ENCODE data around the gene BRSK2.

The BRSK2 gene

GRCh38 chr11:1393038-1393710 lies 3.4 kb downstream of the BRSK2 start:
- no peak for FAIRE-seq
- DNase-seq (ENCODE audit: extremely low spot score, insufficient read length, low read depth) = no peak

- no peak for DNase-seq (ENCODE audit: extremely low spot score, insufficient read length, low read depth)
- no peak for FAIRE-seq
Observed at GRCh38 chr11:1394936-1395772, 5.4 kb downstream of the BRSK2 start.

- FAIRE-seq (no peak), DNase-seq (ENCODE audit: extremely low spot score, insufficient read length, low read depth) (no peak)
Observed at GRCh38 chr11:1395773-1396374, 6.1 kb downstream of the BRSK2 start.

GRCh38 chr11:1396375-1396841 lies 6.7 kb downstream of the BRSK2 start:
- DNase-seq (ENCODE audit: extremely low spot score, insufficient read length, low read depth) (no peak), FAIRE-seq (no peak)

- DNase-seq (ENCODE audit: extremely low spot score, insufficient read length, low read depth) (no peak), FAIRE-seq (no peak)
Observed at GRCh38 chr11:1397146-1397861, 7.6 kb downstream of the BRSK2 start.

- DNase-seq (ENCODE audit: extremely low spot score, insufficient read length, low read depth) (no peak), FAIRE-seq (no peak)
Observed at GRCh38 chr11:1397862-1398527, 8.3 kb downstream of the BRSK2 start.

GRCh38 chr11:1398528-1399235 lies 8.9 kb downstream of the BRSK2 start:
- no peak for FAIRE-seq
- no peak for DNase-seq (ENCODE audit: extremely low spot score, insufficient read length, low read depth)

- FAIRE-seq (no peak), DNase-seq (ENCODE audit: extremely low spot score, insufficient read length, low read depth) (no peak)
Observed at GRCh38 chr11:1399386-1400316, 9.9 kb downstream of the BRSK2 start.

GRCh38 chr11:1400317-1401170 lies 10.8 kb downstream of the BRSK2 start:
- DNase-seq (ENCODE audit: extremely low spot score, insufficient read length, low read depth) (no peak), FAIRE-seq (no peak)

GRCh38 chr11:1401171-1401445 lies 11.4 kb downstream of the BRSK2 start:
- no peak for DNase-seq (ENCODE audit: extremely low spot score, insufficient read length, low read depth)
- FAIRE-seq = no peak

- DNase-seq (ENCODE audit: extremely low spot score, insufficient read length, low read depth) (no peak), FAIRE-seq (no peak)
Observed at GRCh38 chr11:1401656-1402221, 12.0 kb downstream of the BRSK2 start.

- FAIRE-seq = no peak
- no peak for DNase-seq (ENCODE audit: extremely low spot score, insufficient read length, low read depth)
Observed at GRCh38 chr11:1402355-1403077, 12.8 kb downstream of the BRSK2 start.

GRCh38 chr11:1403078-1403620 lies 13.4 kb downstream of the BRSK2 start:
- DNase-seq (ENCODE audit: extremely low spot score, insufficient read length, low read depth) = no peak
- no peak for FAIRE-seq

GRCh38 chr11:1403721-1404460 lies 14.2 kb downstream of the BRSK2 start:
- FAIRE-seq (no peak), DNase-seq (ENCODE audit: extremely low spot score, insufficient read length, low read depth) (no peak)

- no peak for FAIRE-seq
- no peak for DNase-seq (ENCODE audit: extremely low spot score, insufficient read length, low read depth)
Observed at GRCh38 chr11:1404461-1405185, 14.9 kb downstream of the BRSK2 start.
